T-helper 2 cell treated with Interferon-gamma antibody and Interleukin-4, amounts not matched to agents 5 μg/mL and 100 μg/mL, for 36 hours (primary cell): ENCODE results near the gene CCDC66.
"Not testable (repeated sequence)": the region's sequence is repeated elsewhere in the genome, so short reads cannot be mapped to it uniquely, and the experiment has no call there.

Experiments
- DNase-seq: peaks from one replicate; pipeline ENCODE4 v3.0.0; 2021; ENCODE audit warnings: low spot score
- H3K27ac Mint-ChIP-seq: one replicate; pipeline ENCODE4 v1.8.0; 2021; ENCODE audit warnings: mild to moderate bottlenecking, mixed read lengths
- H3K27me3 Mint-ChIP-seq: one replicate; pipeline ENCODE4 v1.8.0; 2021; ENCODE audit warnings: low read depth, mixed read lengths
- H3K36me3 Mint-ChIP-seq: one replicate; pipeline ENCODE4 v1.8.0; 2021; ENCODE audit warnings: low read depth, mixed read lengths
- H3K4me1 Mint-ChIP-seq: one replicate; pipeline ENCODE4 v1.8.0; 2021; ENCODE audit warnings: low read depth, mixed read lengths
- H3K4me3 Mint-ChIP-seq: one replicate; pipeline ENCODE4 v1.8.0; 2022; ENCODE audit warnings: mild to moderate bottlenecking, moderate library complexity, mixed read lengths
- H3K9me3 Mint-ChIP-seq: one replicate; pipeline ENCODE4 v1.8.0; 2021; ENCODE audit warnings: mixed read lengths

CCDC66 gene

GRCh38 chr3:56595975-56596840 is 39.2 kb downstream of the CCDC66 start:
- no peak overlapping the region for H3K27ac Mint-ChIP-seq
- DNase-seq: no peak
- H3K27me3 Mint-ChIP-seq: no peaks in the 10 kb centered on the region
- peaks cover 31% of the 10 kb centered on the region for H3K9me3 Mint-ChIP-seq
- peaks cover 63% of the 10 kb centered on the region for H3K36me3 Mint-ChIP-seq
- H3K4me1 Mint-ChIP-seq: peaks cover 30% of the 10 kb centered on the region
- H3K4me3 Mint-ChIP-seq: no peak overlapping the region

- H3K4me1 Mint-ChIP-seq: peaks cover 56% of the 10 kb centered on the region
- DNase-seq, H3K27me3 Mint-ChIP-seq: not testable (repeated sequence)
- H3K9me3 Mint-ChIP-seq: peaks cover 43% of the 10 kb centered on the region
- H3K27ac Mint-ChIP-seq: peak overlapping the region; percentile 83
- H3K36me3 Mint-ChIP-seq: peaks cover 94% of the 10 kb centered on the region
- peak overlapping the region; percentile 59 for H3K4me3 Mint-ChIP-seq
Measured at GRCh38 chr3:56608479-56608878, 51.5 kb downstream of the CCDC66 start.

- Mint-ChIP-seq H3K36me3 (peaks cover 81% of the 10 kb centered on the region), H3K27ac (no peak overlapping the region), H3K27me3 (no peaks in the 10 kb centered on the region), H3K9me3 (peaks cover 31% of the 10 kb centered on the region), H3K4me3 (no peak overlapping the region), H3K4me1 (peaks cover 54% of the 10 kb centered on the region)
- no peak for DNase-seq
Measured at GRCh38 chr3:56610669-56611335, 53.8 kb downstream of the CCDC66 start.

GRCh38 chr3:56611364-56611763 is 54.4 kb downstream of the CCDC66 start:
- Mint-ChIP-seq H3K36me3 (peaks cover 80% of the 10 kb centered on the region), H3K27ac (peak overlapping the region; percentile 11), H3K4me3 (peak overlapping the region; percentile 44), H3K4me1 (peaks cover 57% of the 10 kb centered on the region), H3K9me3 (peaks cover 31% of the 10 kb centered on the region), H3K27me3 (no peaks in the 10 kb centered on the region)
- DNase-seq: no peak

DNA sequence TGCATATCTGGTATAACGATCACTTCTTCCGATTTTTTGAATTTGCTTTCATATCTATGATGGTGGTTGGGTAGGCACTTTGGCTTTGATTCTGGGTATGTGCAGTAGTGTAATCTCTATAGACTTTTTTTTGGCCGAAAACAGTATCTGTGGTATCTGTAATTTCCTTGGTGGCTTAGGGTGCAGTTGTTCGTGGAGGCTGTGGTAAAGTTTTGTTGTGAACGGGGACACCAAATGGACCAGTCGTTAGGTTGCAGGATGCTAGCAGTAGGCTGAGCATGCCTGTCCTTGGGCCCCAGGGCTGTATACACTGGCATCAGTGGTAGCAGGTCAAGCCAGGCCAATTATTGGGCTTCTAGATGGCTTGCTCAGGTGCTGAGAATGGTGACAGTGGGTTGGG is 55.2 kb downstream of the CCDC66 start:
- Mint-ChIP-seq H3K4me1 (peaks cover 60% of the 10 kb centered on the region), H3K9me3 (peaks cover 31% of the 10 kb centered on the region), H3K4me3 (peak overlapping the region; percentile 44), H3K27me3 (no peaks in the 10 kb centered on the region), H3K27ac (peak overlapping the region; percentile 76), H3K36me3 (peaks cover 79% of the 10 kb centered on the region)
- peak; percentile 10 for DNase-seq

GRCh38 chr3:56613016-56613415 is 56.0 kb downstream of the CCDC66 start:
- Mint-ChIP-seq H3K27me3 (no peaks in the 10 kb centered on the region), H3K36me3 (peaks cover 77% of the 10 kb centered on the region), H3K9me3 (peaks cover 28% of the 10 kb centered on the region), H3K4me3 (no peak overlapping the region), H3K4me1 (peaks cover 53% of the 10 kb centered on the region), H3K27ac (no peak overlapping the region)
- no peak for DNase-seq

DNA sequence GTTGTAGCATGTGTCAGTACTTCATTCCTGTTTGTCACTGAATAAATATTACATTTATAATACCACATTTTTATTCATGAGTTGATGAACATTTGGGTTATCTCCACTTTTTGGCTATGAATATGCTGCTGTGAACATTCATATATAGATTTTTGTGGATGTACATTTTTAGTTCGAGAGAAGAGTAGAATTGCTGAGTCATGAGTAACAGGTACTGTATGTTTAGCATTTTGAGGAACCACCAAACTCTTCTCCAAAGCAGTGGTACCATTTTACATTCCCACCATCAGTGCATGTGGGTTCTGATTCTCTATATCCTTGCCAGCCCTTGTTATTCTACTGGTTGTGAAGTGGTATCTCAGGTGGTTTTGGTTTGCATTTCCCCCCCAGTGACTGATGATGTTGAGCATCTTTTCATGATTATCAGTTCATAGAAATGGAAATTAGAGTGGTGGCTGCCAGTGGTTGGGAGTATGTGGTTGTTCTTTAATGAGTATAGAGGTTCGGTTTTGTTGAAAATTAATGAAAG is 59.6 kb downstream of the CCDC66 start:
- H3K27ac Mint-ChIP-seq: peak overlapping the region; percentile 1
- H3K4me3 Mint-ChIP-seq: no peak overlapping the region
- DNase-seq: no peak
- H3K27me3 Mint-ChIP-seq: no peaks in the 10 kb centered on the region
- no peaks in the 10 kb centered on the region for H3K9me3 Mint-ChIP-seq
- peaks cover 67% of the 10 kb centered on the region for H3K36me3 Mint-ChIP-seq
- peaks cover 26% of the 10 kb centered on the region for H3K4me1 Mint-ChIP-seq

DNA sequence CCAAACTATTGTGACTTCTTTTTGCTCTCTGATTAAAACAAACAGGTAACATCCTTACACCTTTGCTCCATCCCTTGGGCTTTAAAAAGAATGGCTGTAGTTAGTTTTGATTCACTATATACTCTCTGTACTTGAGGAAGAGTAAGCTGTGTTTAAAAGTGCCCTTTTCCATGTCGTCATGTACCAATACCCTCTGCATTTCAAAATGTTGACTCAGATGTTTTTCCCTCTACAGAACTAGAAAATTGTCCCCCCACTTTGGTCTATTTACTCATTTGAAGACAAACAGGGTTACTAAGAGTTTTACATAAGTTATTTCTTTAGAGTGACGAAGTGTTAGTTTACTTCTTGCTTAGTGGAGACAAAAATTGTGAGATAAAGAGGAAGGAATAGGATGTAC is 63.4 kb downstream of the CCDC66 start:
- no peak overlapping the region for H3K4me3 Mint-ChIP-seq
- peaks cover 6% of the 10 kb centered on the region for H3K4me1 Mint-ChIP-seq
- H3K36me3 Mint-ChIP-seq: peaks cover 63% of the 10 kb centered on the region
- H3K9me3 Mint-ChIP-seq: no peaks in the 10 kb centered on the region
- H3K27ac Mint-ChIP-seq: no peak overlapping the region
- no peak for DNase-seq
- no peaks in the 10 kb centered on the region for H3K27me3 Mint-ChIP-seq

GRCh38 chr3:56621681-56622080 is 64.7 kb downstream of the CCDC66 start:
- H3K27ac Mint-ChIP-seq: no peak overlapping the region
- H3K36me3 Mint-ChIP-seq: peaks cover 59% of the 10 kb centered on the region
- H3K4me3 Mint-ChIP-seq: no peak overlapping the region

DNA sequence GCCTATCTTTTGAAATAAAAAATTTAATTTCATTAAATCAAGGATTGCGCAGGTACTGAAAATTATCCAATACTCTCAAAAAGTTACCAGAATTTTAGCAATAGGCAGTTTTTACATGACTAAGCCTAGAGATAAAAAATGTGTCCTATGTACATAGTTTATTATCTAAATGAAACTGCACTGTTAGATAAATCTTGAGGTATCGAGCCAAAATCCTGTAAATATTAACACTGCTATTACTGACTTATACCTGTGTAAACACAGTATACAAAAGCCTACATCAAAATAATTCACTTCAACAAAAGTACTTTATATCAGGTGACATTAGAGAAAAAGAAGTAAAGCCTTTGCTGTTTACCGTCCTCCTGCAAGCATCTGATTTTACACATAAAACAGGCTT is 65.4 kb downstream of the CCDC66 start:
- H3K27me3 Mint-ChIP-seq: no peaks in the 10 kb centered on the region
- H3K4me1 Mint-ChIP-seq: no peaks in the 10 kb centered on the region
- H3K4me3 Mint-ChIP-seq: no peak overlapping the region
- no peak overlapping the region for H3K27ac Mint-ChIP-seq
- no peaks in the 10 kb centered on the region for H3K9me3 Mint-ChIP-seq
- no peak for DNase-seq
- H3K36me3 Mint-ChIP-seq: peaks cover 60% of the 10 kb centered on the region

More at GRCh38 chr3:56621681-56622080, 64.7 kb downstream of the CCDC66 start:
- no peak for DNase-seq
- Mint-ChIP-seq H3K27me3 (no peaks in the 10 kb centered on the region), H3K9me3 (no peaks in the 10 kb centered on the region), H3K4me1 (peaks cover 2% of the 10 kb centered on the region)

DNA sequence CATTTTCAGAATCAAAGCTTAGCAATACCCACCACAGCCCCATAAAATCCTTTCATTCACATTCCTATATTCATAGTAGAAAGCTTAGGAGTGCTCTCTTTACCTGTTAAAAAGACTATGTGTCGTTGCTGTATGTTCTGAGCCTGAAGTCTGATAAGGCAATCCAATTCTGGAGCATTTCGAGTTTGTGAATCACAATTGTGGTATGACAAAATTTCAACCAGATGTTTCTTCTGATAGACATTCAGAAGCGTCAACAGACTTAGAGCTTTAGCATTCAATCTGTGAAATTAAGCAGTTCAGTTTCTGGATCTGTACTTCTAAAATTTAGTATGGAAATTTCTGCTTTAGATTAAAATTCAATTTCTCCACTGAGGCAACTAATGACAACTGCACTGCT is 67.8 kb downstream of the CCDC66 start:
- H3K4me3 Mint-ChIP-seq: no peak overlapping the region
- no peak for DNase-seq
- peaks cover 63% of the 10 kb centered on the region for H3K36me3 Mint-ChIP-seq
- no peaks in the 10 kb centered on the region for H3K27me3 Mint-ChIP-seq
- H3K4me1 Mint-ChIP-seq: no peaks in the 10 kb centered on the region
- no peak overlapping the region for H3K27ac Mint-ChIP-seq
- no peaks in the 10 kb centered on the region for H3K9me3 Mint-ChIP-seq

DNA sequence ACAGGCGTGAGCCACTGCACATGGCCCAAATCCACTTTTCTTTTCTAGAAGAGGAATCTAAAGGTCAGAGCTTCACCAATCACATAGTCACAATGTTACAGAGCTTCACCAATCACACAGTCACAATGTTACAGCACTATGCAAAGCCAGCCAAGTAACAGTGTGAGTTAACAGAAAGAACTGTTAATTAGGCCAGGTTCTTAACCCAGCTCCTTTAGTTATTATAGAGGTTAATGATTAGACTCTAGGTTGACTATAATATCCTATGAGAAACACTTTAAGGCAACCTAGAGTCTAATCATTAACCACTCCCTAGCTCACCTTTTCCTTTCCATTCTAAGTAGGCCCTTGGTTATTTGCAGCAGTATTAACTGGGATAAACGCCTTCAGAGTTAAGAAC is 72.1 kb downstream of the CCDC66 start:
- Mint-ChIP-seq H3K27ac (peak overlapping the region; percentile 36), H3K4me3 (no peak overlapping the region), H3K9me3 (no peaks in the 10 kb centered on the region)

GRCh38 chr3:56629451-56629850 is 72.5 kb downstream of the CCDC66 start:
- peak overlapping the region; percentile 36 for H3K27ac Mint-ChIP-seq
- H3K36me3 Mint-ChIP-seq: peaks cover 51% of the 10 kb centered on the region
- H3K4me1 Mint-ChIP-seq: no peaks in the 10 kb centered on the region
- H3K4me3 Mint-ChIP-seq: no peak overlapping the region
- no peaks in the 10 kb centered on the region for H3K9me3 Mint-ChIP-seq
- no peak for DNase-seq
- H3K27me3 Mint-ChIP-seq: no peaks in the 10 kb centered on the region

More for the DNA sequence above, 72.1 kb downstream of the CCDC66 start:
- H3K27me3 Mint-ChIP-seq: no peaks in the 10 kb centered on the region
- peaks cover 55% of the 10 kb centered on the region for H3K36me3 Mint-ChIP-seq
- H3K4me1 Mint-ChIP-seq: no peaks in the 10 kb centered on the region
- DNase-seq: no peak

DNA sequence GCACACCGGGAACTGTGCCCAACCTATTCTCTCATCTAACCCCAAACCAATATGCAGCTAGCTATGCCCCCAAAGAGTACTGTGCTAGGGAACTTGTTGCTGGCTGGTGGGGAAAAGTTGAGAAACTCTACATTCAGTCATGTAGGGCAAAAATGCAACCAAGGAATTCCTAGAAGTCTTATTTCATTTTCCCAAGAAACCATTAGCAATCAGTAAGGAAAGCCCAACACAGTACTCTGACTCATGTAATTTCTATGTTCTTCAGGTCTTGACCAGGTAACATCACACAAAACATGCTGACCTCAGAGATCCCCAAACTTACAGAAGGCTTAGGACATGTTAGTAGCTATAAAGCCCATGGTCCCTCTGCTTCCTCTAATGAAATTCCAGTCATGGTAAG is 74.0 kb downstream of the CCDC66 start:
- no peaks in the 10 kb centered on the region for H3K27me3 Mint-ChIP-seq
- peaks cover 53% of the 10 kb centered on the region for H3K36me3 Mint-ChIP-seq
- no peak overlapping the region for H3K4me3 Mint-ChIP-seq
- no peaks in the 10 kb centered on the region for H3K4me1 Mint-ChIP-seq
- H3K27ac Mint-ChIP-seq: no peak overlapping the region
- no peaks in the 10 kb centered on the region for H3K9me3 Mint-ChIP-seq
- no peak for DNase-seq
